ENCODE measurements around the gene HIVEP3. TPM values are rescaled to one million over a fixed set of nuclear protein-coding genes. Genes with fewer than 3 reads are reported as not detected.

Gene HIVEP3
- polyA plus RNA-seq, 1 of the 3 experiments (the other 2 are of a cell fraction): 6.4 TPM

GRCh38 chr1:41894808-41895483 lies 23.8 kb downstream of the HIVEP3 start:
- CTCF ChIA-PET: interaction anchor here (0.8 to 1.4 kb wide), 3 partner anchors 19 to 24 kb away, joined by 3 read pairs; partner anchors contain the start of gene HIVEP3
- H3K4me3 ChIP-seq (ENCODE audit: low read depth in 2 of 2, low read length in 1 of 2): no peak overlapping the region
- H3K27ac ChIP-seq (ENCODE audit: low read depth in 2 of 2, low read length in 1 of 2): no peak overlapping the region
- WGBS (ENCODE audit: low lambda C conversion rate): 81% methylated on average over 6 of the region's 6 CpGs
- H3K27me3 ChIP-seq (ENCODE audit: insufficient read depth): no peaks in the 10 kb centered on the region
- H3K9me2 ChIP-seq: no peaks in the 10 kb centered on the region
- no peak overlapping the region for H3K9ac ChIP-seq
- H4K20me1 ChIP-seq (ENCODE audit: insufficient read depth): no peaks in the 10 kb centered on the region
- peaks cover 11 to 32% of the 10 kb centered on the region in 2 experiments for H3K4me1 ChIP-seq (ENCODE audit: control insufficient read depth in 1 of 2, insufficient read depth in 2 of 2, low read depth in 1 of 2, low read length in 1 of 2)
- TF ChIP-seq MEF2A (IDR thresholded peaks at IDR 0.05; ENCODE audit: borderline replicate concordance, low read depth) (no peak), YY1 (IDR thresholded peaks at IDR 0.05; ENCODE audit: low read depth) (no peak), EP300 (IDR thresholded peaks at IDR 0.05; ENCODE audit: borderline replicate concordance in 1 of 2, low read depth in 1 of 2, low read length in 1 of 2) (no peak), REST (IDR thresholded peaks at IDR 0.05; ENCODE audit: low read depth, low read length) (no peak), SMC3 (IDR thresholded peaks at IDR 0.05; ENCODE audit: low read depth, low read length) (no peak), NFIC (IDR thresholded peaks at IDR 0.05; ENCODE audit: borderline replicate concordance) (no peak), POLR2AphosphoS5 (IDR thresholded peaks at IDR 0.05; ENCODE audit: low read depth, low read length) (no peak), FOXJ3 (CRISPR knock-in tag; IDR thresholded peaks at IDR 0.05) (no peak), RCOR1 (IDR thresholded peaks at IDR 0.05; ENCODE audit: low read length) (no peak), JUND (IDR thresholded peaks at IDR 0.05) (no peak), RXRA (IDR thresholded peaks at IDR 0.05; ENCODE audit: borderline replicate concordance, low read depth) (no peak), ZBTB33 (IDR thresholded peaks at IDR 0.05; ENCODE audit: borderline replicate concordance, low read depth) (no peak), IRF3 (IDR thresholded peaks at IDR 0.05; ENCODE audit: low read depth, low read length) (no peak), FOSL2 (IDR thresholded peaks at IDR 0.05; ENCODE audit: borderline replicate concordance, low read depth) (no peak), TAF1 (IDR thresholded peaks at IDR 0.05; ENCODE audit: borderline replicate concordance, low read depth, low read length) (no peak), GATA2 (CRISPR knock-in tag; IDR thresholded peaks at IDR 0.05) (no peak), SIN3A (IDR thresholded peaks at IDR 0.05; ENCODE audit: borderline replicate concordance, low read depth, low read length) (no peak)
- no peak overlapping the region for H3K4me2 ChIP-seq
- H3K79me2 ChIP-seq (ENCODE audit: insufficient read depth): peaks cover 22% of the 10 kb centered on the region
- POLR2A ChIA-PET: no interaction called here
- H2AFZ ChIP-seq (ENCODE audit: low read depth): no peak overlapping the region
- no peak for DNase-seq
- no peaks in the 10 kb centered on the region for H3K36me3 ChIP-seq (replicated peaks in 1 of 2; ENCODE audit: control insufficient read depth in 1 of 2, insufficient read depth in 2 of 2, low read length in 1 of 2)
- peaks cover 3% of the 10 kb centered on the region for H3F3A ChIP-seq (replicated peaks; ENCODE audit: insufficient read depth)
- H3K9me3 ChIP-seq: no peaks in the 10 kb centered on the region
